Activated CD4-positive, alpha-beta T cell treated with anti-CD3 and anti-CD28 coated beads, Interleukin-2, amount 10 ng/mL, durations not matched to agents 7 days and 5 days (primary cell): ENCODE results near the gene KLHL5. TPM values are rescaled to one million over a fixed set of nuclear protein-coding genes. Genes with fewer than 3 reads are reported as not detected.

Experiments
- CTCF ChIA-PET: fragments of 350-600 bp; sonication (Branson Sonifier 250); formaldehyde crosslinking; loops from one replicate; lab custom pipeline; 2021; ENCODE audit warnings: antibody characterized with exemption; lab: Charles Lee
- POLR2A ChIA-PET: fragments of 350-600 bp; sonication (Branson Sonifier 250); formaldehyde crosslinking; loops from one replicate; lab custom pipeline; 2021; ENCODE audit warnings: antibody characterized with exemption; lab: Charles Lee
- DNase-seq: peaks from one replicate; pipeline ENCODE4 v3.0.0-alpha.2; 2020
- H3K27ac Mint-ChIP-seq: one replicate; pipeline ENCODE4 v1.8.0; 2021; ENCODE audit warnings: mild to moderate bottlenecking, moderate library complexity, mixed read lengths
- H3K27me3 Mint-ChIP-seq: one replicate; pipeline ENCODE4 v1.8.0; 2021; ENCODE audit warnings: mixed read lengths
- H3K36me3 Mint-ChIP-seq: one replicate; pipeline ENCODE4 v1.8.0; 2021; ENCODE audit warnings: low read depth, mixed read lengths
- H3K4me1 Mint-ChIP-seq: one replicate; pipeline ENCODE4 v1.8.0; 2021; ENCODE audit warnings: mixed read lengths
- H3K4me3 Mint-ChIP-seq: one replicate; pipeline ENCODE4 v1.8.0; 2021; ENCODE audit warnings: mild to moderate bottlenecking, moderate library complexity, mixed read lengths
- H3K9me3 Mint-ChIP-seq: one replicate; pipeline ENCODE4 v1.8.0; 2021; ENCODE audit warnings: mixed read lengths
- total RNA-seq, 2 experiments: library from RNA; stranded (reverse); gene quantifications; one replicate each; pipeline ENCODE4 v1.2.3, GENCODE V29; 2021

The KLHL5 gene
- total RNA-seq, 2 experiments from 2014 or later, result 23.6 to 25.0 TPM

- DNase-seq, result no peak
- Mint-ChIP-seq H3K27ac (no peak overlapping the region), H3K4me1 (peaks cover 2% of the 10 kb centered on the region), H3K4me3 (no peak overlapping the region), H3K36me3 (peaks cover 10% of the 10 kb centered on the region), H3K9me3 (peaks cover 2% of the 10 kb centered on the region), H3K27me3 (no peaks in the 10 kb centered on the region)
- POLR2A ChIA-PET, result no interaction called here
- CTCF ChIA-PET, result interaction anchor here (0.6 kb wide), 2 partner anchors 71 to 98 kb away, joined by 3 read pairs; no protein-coding TSS in a partner anchor
These were observed 5.4 kb downstream of the KLHL5 start for GRCh38 chr4:39067451-39067850.

GRCh38 chr4:39068907-39069306 is 6.9 kb downstream of the KLHL5 start:
- peaks cover 2% of the 10 kb centered on the region for H3K9me3 Mint-ChIP-seq
- H3K36me3 Mint-ChIP-seq, result peaks cover 9% of the 10 kb centered on the region
- no peaks in the 10 kb centered on the region for H3K4me1 Mint-ChIP-seq
- ChIA-PET POLR2A (no interaction called here), CTCF (no interaction called here)
- H3K4me3 Mint-ChIP-seq, result no peak overlapping the region
- no peak for DNase-seq
- H3K27ac Mint-ChIP-seq, result no peak overlapping the region
- H3K27me3 Mint-ChIP-seq, result no peaks in the 10 kb centered on the region

- Mint-ChIP-seq H3K27ac (no peak overlapping the region), H3K27me3 (no peaks in the 10 kb centered on the region), H3K4me1 (no peaks in the 10 kb centered on the region), H3K4me3 (no peak overlapping the region), H3K36me3 (peaks cover 55% of the 10 kb centered on the region), H3K9me3 (peaks cover 3% of the 10 kb centered on the region)
- ChIA-PET POLR2A (no interaction called here), CTCF (interaction anchor here (0.5 kb wide), 1 partner anchor 1210 kb away, joined by 6 read pairs; no protein-coding TSS in a partner anchor)
- DNase-seq, result no peak
These were observed 16.8 kb downstream of the KLHL5 start for GRCh38 chr4:39078829-39079228.

GRCh38 chr4:39083164-39083563 is 21.1 kb downstream of the KLHL5 start:
- peaks cover 3% of the 10 kb centered on the region for H3K9me3 Mint-ChIP-seq
- no peak overlapping the region for H3K4me3 Mint-ChIP-seq
- peaks cover 42% of the 10 kb centered on the region for H3K36me3 Mint-ChIP-seq
- no peak overlapping the region for H3K27ac Mint-ChIP-seq
- ChIA-PET POLR2A (no interaction called here), CTCF (no interaction called here)
- peaks cover 6% of the 10 kb centered on the region for H3K4me1 Mint-ChIP-seq
- DNase-seq, result no peak
- H3K27me3 Mint-ChIP-seq, result no peaks in the 10 kb centered on the region

GRCh38 chr4:39085891-39086290 is 23.9 kb downstream of the KLHL5 start:
- Mint-ChIP-seq H3K4me3 (no peak overlapping the region), H3K36me3 (peaks cover 32% of the 10 kb centered on the region), H3K27ac (no peak overlapping the region), H3K27me3 (no peaks in the 10 kb centered on the region), H3K9me3 (no peaks in the 10 kb centered on the region), H3K4me1 (peaks cover 6% of the 10 kb centered on the region)
- CTCF ChIA-PET, result interaction anchor here (1.3 kb wide), 1 partner anchor 35 kb away, joined by 3 read pairs; no protein-coding TSS in a partner anchor
- POLR2A ChIA-PET, result no interaction called here
- DNase-seq, result no peak

GRCh38 chr4:39096847-39097246 is 34.8 kb downstream of the KLHL5 start:
- H3K27ac Mint-ChIP-seq, result no peak overlapping the region
- no peak overlapping the region for H3K4me3 Mint-ChIP-seq
- CTCF ChIA-PET, result no interaction called here
- POLR2A ChIA-PET, result no interaction called here
- no peaks in the 10 kb centered on the region for H3K4me1 Mint-ChIP-seq
- no peaks in the 10 kb centered on the region for H3K27me3 Mint-ChIP-seq
- H3K36me3 Mint-ChIP-seq, result peaks cover 12% of the 10 kb centered on the region
- H3K9me3 Mint-ChIP-seq, result no peaks in the 10 kb centered on the region
- DNase-seq, result no peak

GRCh38 chr4:39097290-39097689 is 35.3 kb downstream of the KLHL5 start:
- no peak overlapping the region for H3K27ac Mint-ChIP-seq
- H3K4me1 Mint-ChIP-seq, result no peaks in the 10 kb centered on the region
- POLR2A ChIA-PET, result no interaction called here
- no peaks in the 10 kb centered on the region for H3K27me3 Mint-ChIP-seq
- H3K9me3 Mint-ChIP-seq, result no peaks in the 10 kb centered on the region
- peaks cover 12% of the 10 kb centered on the region for H3K36me3 Mint-ChIP-seq
- DNase-seq, result no peak
- CTCF ChIA-PET, result no interaction called here
- no peak overlapping the region for H3K4me3 Mint-ChIP-seq

- H3K27ac Mint-ChIP-seq, result no peak overlapping the region
- ChIA-PET CTCF (interaction anchor here (0.6 kb wide), 1 partner anchor 12 kb away, joined by 5 read pairs; no protein-coding TSS in a partner anchor), POLR2A (no interaction called here)
- H3K9me3 Mint-ChIP-seq, result no peaks in the 10 kb centered on the region
- H3K4me1 Mint-ChIP-seq, result no peaks in the 10 kb centered on the region
- peaks cover 24% of the 10 kb centered on the region for H3K36me3 Mint-ChIP-seq
- no peak overlapping the region for H3K4me3 Mint-ChIP-seq
- DNase-seq, result no peak
- no peaks in the 10 kb centered on the region for H3K27me3 Mint-ChIP-seq
These were observed 40.3 kb downstream of the KLHL5 start for GRCh38 chr4:39102297-39102696.

- Mint-ChIP-seq H3K9me3 (no peaks in the 10 kb centered on the region), H3K27ac (no peak overlapping the region), H3K27me3 (no peaks in the 10 kb centered on the region), H3K36me3 (peaks cover 24% of the 10 kb centered on the region), H3K4me3 (no peak overlapping the region), H3K4me1 (no peaks in the 10 kb centered on the region)
- no peak for DNase-seq
- ChIA-PET POLR2A (interaction anchor here (0.5 kb wide), 1 partner anchor 750 kb away, joined by 3 read pairs; no protein-coding TSS in a partner anchor), CTCF (interaction anchor here (0.5 kb wide), 1 partner anchor 24 kb away, joined by 4 read pairs; no protein-coding TSS in a partner anchor)
These were observed 41.3 kb downstream of the KLHL5 start for GRCh38 chr4:39103291-39103690.

GRCh38 chr4:39104255-39104654 is 42.2 kb downstream of the KLHL5 start:
- Mint-ChIP-seq H3K27ac (no peak overlapping the region), H3K4me1 (no peaks in the 10 kb centered on the region), H3K9me3 (no peaks in the 10 kb centered on the region), H3K36me3 (peaks cover 27% of the 10 kb centered on the region), H3K27me3 (no peaks in the 10 kb centered on the region), H3K4me3 (no peak overlapping the region)
- POLR2A ChIA-PET, result interaction anchor here (0.7 kb wide), 1 partner anchor 408 kb away, joined by 11 read pairs; no protein-coding TSS in a partner anchor
- no peak for DNase-seq
- CTCF ChIA-PET, result interaction anchor here (0.9 to 1.0 kb wide), 2 partner anchors 14 to 333 kb away, joined by 3 to 5 read pairs; no protein-coding TSS in a partner anchor

GRCh38 chr4:39106011-39106410 is 44.0 kb downstream of the KLHL5 start:
- DNase-seq, result no peak
- Mint-ChIP-seq H3K27me3 (no peaks in the 10 kb centered on the region), H3K36me3 (peaks cover 25% of the 10 kb centered on the region), H3K4me3 (no peak overlapping the region), H3K9me3 (no peaks in the 10 kb centered on the region), H3K4me1 (no peaks in the 10 kb centered on the region), H3K27ac (no peak overlapping the region)
- ChIA-PET POLR2A (no interaction called here), CTCF (no interaction called here)

GRCh38 chr4:39114436-39114835 is 52.4 kb downstream of the KLHL5 start:
- DNase-seq, result no peak
- Mint-ChIP-seq H3K27me3 (no peaks in the 10 kb centered on the region), H3K36me3 (peaks cover 66% of the 10 kb centered on the region), H3K4me1 (peaks cover 29% of the 10 kb centered on the region), H3K4me3 (no peak overlapping the region), H3K9me3 (peaks cover 19% of the 10 kb centered on the region), H3K27ac (no peak overlapping the region)
- POLR2A ChIA-PET, result no interaction called here
- CTCF ChIA-PET, result no interaction called here

- H3K27me3 Mint-ChIP-seq, result no peaks in the 10 kb centered on the region
- H3K9me3 Mint-ChIP-seq, result peaks cover 19% of the 10 kb centered on the region
- H3K36me3 Mint-ChIP-seq, result peaks cover 77% of the 10 kb centered on the region
- CTCF ChIA-PET, result interaction anchor here (0.6 to 1.0 kb wide), 6 partner anchors 10 to 359 kb away, joined by 3 to 5 read pairs (median 3); no protein-coding TSS in a partner anchor
- POLR2A ChIA-PET, result no interaction called here
- H3K4me1 Mint-ChIP-seq, result peaks cover 34% of the 10 kb centered on the region
- peak overlapping the region; percentile 26 for H3K4me3 Mint-ChIP-seq
- peak; percentile 55 for DNase-seq
- H3K27ac Mint-ChIP-seq, result peak overlapping the region; percentile 91
These were observed 56.1 kb downstream of the KLHL5 start for GRCh38 chr4:39118034-39118658.
